PC-9 (cell line): ENCODE data around the gene PPP1R9B. TPM values are rescaled to one million over a fixed set of nuclear protein-coding genes. Genes with fewer than 3 reads are reported as not detected.
A peak's percentile ranks its signal among the peaks of the same experiment; 100 is the strongest.

Experiments used
- BruUV-seq: library from RNA; stranded (reverse); fragments of 400-500 nt; replicated peaks from 2 replicates; lab custom pipeline; 2021; lab: Mats Ljungman, UMichigan
- CTCF ChIA-PET: fragments of 300-600 bp; sonication (Branson Sonifier 250); formaldehyde crosslinking; loops from one replicate; lab custom pipeline; 2022; ENCODE audit warnings: antibody characterized with exemption; lab: Charles Lee
- POLR2A ChIA-PET: fragments of 300-600 bp; sonication (Branson Sonifier 250); formaldehyde crosslinking; loops from one replicate; lab custom pipeline; 2022; ENCODE audit warnings: antibody characterized with exemption; ENCODE audit not compliant: unreplicated experiment; lab: Charles Lee
- DNase-seq, 2 experiments: peaks; one replicate each; pipeline versions ENCODE4 v3.0.0 to v3.0.0-alpha.2; 2015 to 2022; ENCODE audit warnings: mixed read lengths in 1 of 2
- H2AFZ ChIP-seq: fragments of 200-600 bp; sonication (generic); 2 replicates; pipeline ENCODE4 v1.8.1; 2017; ENCODE audit warnings: antibody characterized with exemption
- H3F3A ChIP-seq: fragments of 200-600 bp; sonication (generic); 2 replicates; pipeline ENCODE4 v1.8.1; 2017; ENCODE audit warnings: antibody characterized with exemption, mild to moderate bottlenecking, low read depth; ENCODE audit not compliant: insufficient read depth
- H3K27ac ChIP-seq: fragments of 200-600 bp; sonication (generic); 2 replicates; pipeline ENCODE4 v1.6.1; 2016; ENCODE audit warnings: mixed run types
- H3K27me3 ChIP-seq: fragments of 200-600 bp; sonication (generic); 2 replicates; pipeline ENCODE4 v1.6.1; 2016; ENCODE audit warnings: low read depth, mixed run types; ENCODE audit not compliant: insufficient read depth
- H3K36me3 ChIP-seq: fragments of 200-600 bp; sonication (generic); 2 replicates; pipeline ENCODE4 v1.6.1; 2016; ENCODE audit warnings: low read depth, mixed run types
- H3K4me1 ChIP-seq: fragments of 200-600 bp; sonication (generic); replicated peaks from 2 replicates; pipeline ENCODE4 v1.6.1; 2016; ENCODE audit warnings: mixed run types; ENCODE audit not compliant: insufficient read depth
- H3K4me2 ChIP-seq: fragments of 200-600 bp; sonication (generic); 2 replicates; pipeline ENCODE4 v1.6.1; 2017; ENCODE audit warnings: mixed run types
- H3K4me3 ChIP-seq: fragments of 200-600 bp; sonication (generic); 2 replicates; pipeline ENCODE4 v1.6.1; 2016; ENCODE audit warnings: mixed run types
- H3K79me2 ChIP-seq: fragments of 200-600 bp; sonication (generic); 2 replicates; pipeline ENCODE4 v1.6.1; 2017; ENCODE audit warnings: low read depth, mixed run types
- H3K9me2 ChIP-seq: fragments of 200-600 bp; sonication (generic); 2 replicates; pipeline ENCODE4 v1.8.1; 2017; ENCODE audit warnings: mild to moderate bottlenecking; ENCODE audit not compliant: insufficient read depth
- H3K9me3 ChIP-seq: fragments of 200-600 bp; sonication (generic); 2 replicates; pipeline ENCODE4 v1.8.1; 2016; ENCODE audit warnings: low read depth; ENCODE audit not compliant: insufficient read depth
- H4K20me1 ChIP-seq: fragments of 200-600 bp; sonication (generic); 2 replicates; pipeline ENCODE4 v1.8.1; 2017; ENCODE audit not compliant: insufficient read depth
- CTCF ChIP-seq: fragments of 200-600 bp; sonication (generic); conservative IDR thresholded peaks from 2 replicates; pipeline ENCODE4 v1.6.1; 2017; ENCODE audit warnings: mixed run types, antibody characterized with exemption, mild to moderate bottlenecking, moderate library complexity
- EZH2 ChIP-seq: fragments of 200-600 bp; sonication (generic); IDR thresholded peaks from 2 replicates; pipeline ENCODE4 v1.8.0; 2017; ENCODE audit warnings: antibody characterized with exemption, low read depth
- intact Hi-C: fragments of 100-400 bp; cut with micrococcal nuclease; formaldehyde crosslinking; loops from one replicate; pipeline ENCODE4 v1.10.0; 2022; ENCODE audit not compliant: unreplicated experiment
- total RNA-seq: library from RNA; stranded (reverse); gene quantifications from 2 replicates; pipeline ENCODE4 v1.2.3, GENCODE V29; 2021

PPP1R9B gene
- total RNA-seq, 1 experiment from 2014 or later, result 35.8 TPM

DNA sequence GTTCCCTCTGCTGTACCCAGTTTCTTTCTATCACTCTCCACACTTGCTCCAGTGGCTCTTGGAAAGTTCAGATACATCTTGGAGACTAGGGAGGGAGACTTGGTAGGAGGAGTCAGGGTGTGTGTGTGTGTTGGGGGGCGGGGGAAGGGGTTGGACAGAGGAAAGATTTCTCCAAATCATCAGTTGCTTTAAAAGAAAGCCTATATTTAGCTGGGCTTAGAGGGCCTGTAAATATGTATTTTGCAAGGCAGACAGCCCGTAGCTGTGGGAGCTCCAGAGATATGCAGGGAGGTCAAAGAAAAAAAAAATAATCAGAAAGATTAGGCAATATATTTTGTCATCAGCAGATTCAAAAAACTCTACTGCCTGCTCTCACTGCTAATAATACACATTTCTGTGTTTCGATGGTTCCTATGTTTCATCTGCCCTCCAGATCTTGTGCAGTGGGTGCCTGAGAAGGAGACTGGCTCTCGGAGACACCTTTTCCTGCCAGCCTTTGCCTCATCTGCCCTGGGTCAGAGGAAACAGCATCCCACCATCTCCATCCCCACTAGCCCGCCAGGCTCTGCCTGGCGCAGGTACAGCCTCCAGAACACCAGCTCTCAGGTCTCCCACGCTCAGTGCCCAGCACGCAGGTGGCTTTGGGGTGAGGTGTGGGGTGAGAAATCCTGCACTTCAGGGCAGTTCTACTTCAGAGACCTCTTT, 4.8 kb upstream of the PPP1R9B start:
- no peak for DNase-seq
- Histone ChIP-seq H3K9me2 (no peaks in the 10 kb centered on the region), H3K27ac (peak overlapping the region; percentile 86), H3K4me3 (no peak overlapping the region), H3K4me2 (peak overlapping the region; percentile 76), H4K20me1 (no peaks in the 10 kb centered on the region), H2AFZ (no peak overlapping the region), H3K36me3 (no peaks in the 10 kb centered on the region), H3K27me3 (no peaks in the 10 kb centered on the region), H3K4me1 (peaks cover 47% of the 10 kb centered on the region), H3K9me3 (no peaks in the 10 kb centered on the region), H3K79me2 (peaks cover 4% of the 10 kb centered on the region), H3F3A (peaks cover 45% of the 10 kb centered on the region)
- intact Hi-C loops, result loop anchor here (2.0 kb wide), 1 partner anchor 128 kb away; no protein-coding TSS in a partner anchor
- CTCF ChIA-PET, result interaction anchor here (0.5 to 0.6 kb wide), 2 partner anchors 25 to 64 kb away, joined by 5 to 25 read pairs; no protein-coding TSS in a partner anchor
- POLR2A ChIA-PET, result no interaction called here
- BruUV-seq, result no TSS peak
- no peak for TF ChIP-seq CTCF
- no peak for TF ChIP-seq EZH2

DNA sequence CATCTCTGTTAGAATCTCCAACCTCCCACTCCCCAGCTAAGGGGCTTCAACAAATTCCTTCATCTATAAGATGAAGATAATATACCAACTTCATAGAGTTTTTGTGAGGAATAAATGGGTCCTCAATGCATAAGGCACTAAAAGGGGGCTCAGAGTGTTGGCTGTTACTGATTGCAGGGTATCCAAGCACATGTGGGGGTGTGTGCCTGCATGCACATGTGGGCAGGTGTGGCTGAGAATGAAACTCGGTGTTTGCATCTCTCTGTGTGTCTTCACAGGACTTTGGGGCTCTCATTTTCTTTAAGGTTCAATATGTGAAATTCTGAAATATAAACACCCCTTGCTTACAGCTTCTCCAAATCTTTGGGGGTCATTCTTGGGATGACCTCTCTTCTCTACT, 4.1 kb upstream of the PPP1R9B start:
- ChIA-PET CTCF (interaction anchor here (0.5 to 0.7 kb wide), 4 partner anchors 19 to 127 kb away, joined by 3 to 25 read pairs (median 4); no protein-coding TSS in a partner anchor), POLR2A (no interaction called here)
- TF ChIP-seq EZH2 (no peak), CTCF (no peak)
- Histone ChIP-seq H3K4me1 (peaks cover 47% of the 10 kb centered on the region), H3K79me2 (peaks cover 11% of the 10 kb centered on the region), H3K36me3 (no peaks in the 10 kb centered on the region), H3K4me3 (no peak overlapping the region), H3K9me3 (no peaks in the 10 kb centered on the region), H3K4me2 (peak overlapping the region; percentile 76), H3K27ac (peak overlapping the region; percentile 86), H2AFZ (no peak overlapping the region), H4K20me1 (no peaks in the 10 kb centered on the region), H3K9me2 (no peaks in the 10 kb centered on the region), H3F3A (peaks cover 45% of the 10 kb centered on the region), H3K27me3 (no peaks in the 10 kb centered on the region)
- no TSS peak for BruUV-seq
- DNase-seq, result no peak
- intact Hi-C loops, result loop anchor here (2.0 to 5.0 kb wide), 2 partner anchors 128 to 267 kb away; no protein-coding TSS in a partner anchor

- Histone ChIP-seq H4K20me1 (no peaks in the 10 kb centered on the region), H3K27me3 (no peaks in the 10 kb centered on the region), H3K9me2 (no peaks in the 10 kb centered on the region), H3F3A (peaks cover 45% of the 10 kb centered on the region), H3K4me3 (no peak overlapping the region; the same call in 1 of the 2 replicates), H3K4me2 (peak overlapping the region; percentile 76), H3K36me3 (no peaks in the 10 kb centered on the region), H2AFZ (no peak overlapping the region), H3K27ac (peak overlapping the region; percentile 86), H3K4me1 (peaks cover 47% of the 10 kb centered on the region), H3K9me3 (no peaks in the 10 kb centered on the region), H3K79me2 (peaks cover 17% of the 10 kb centered on the region)
- intact Hi-C loops, result loop anchor here (2.0 to 5.0 kb wide), 2 partner anchors 127 to 267 kb away; no protein-coding TSS in a partner anchor
- peak; percentile 90 to 99 for DNase-seq
- BruUV-seq, result no TSS peak
- ChIA-PET POLR2A (interaction anchor here (0.6 kb wide), 4 partner anchors 63 to 201 kb away, joined by 3 to 22 read pairs (median 4); partner anchors contain the start of gene ITGA3), CTCF (interaction anchor here (0.6 to 0.9 kb wide), 3 partner anchors 20 to 127 kb away, joined by 3 read pairs; no protein-coding TSS in a partner anchor)
- TF ChIP-seq EZH2 (no peak), CTCF (no peak)
Measured at GRCh38 chr17:50153650-50154575, 3.4 kb upstream of the PPP1R9B start.
